ENCODE measurements around the gene CCDC137.

The CCDC137 gene

DNA sequence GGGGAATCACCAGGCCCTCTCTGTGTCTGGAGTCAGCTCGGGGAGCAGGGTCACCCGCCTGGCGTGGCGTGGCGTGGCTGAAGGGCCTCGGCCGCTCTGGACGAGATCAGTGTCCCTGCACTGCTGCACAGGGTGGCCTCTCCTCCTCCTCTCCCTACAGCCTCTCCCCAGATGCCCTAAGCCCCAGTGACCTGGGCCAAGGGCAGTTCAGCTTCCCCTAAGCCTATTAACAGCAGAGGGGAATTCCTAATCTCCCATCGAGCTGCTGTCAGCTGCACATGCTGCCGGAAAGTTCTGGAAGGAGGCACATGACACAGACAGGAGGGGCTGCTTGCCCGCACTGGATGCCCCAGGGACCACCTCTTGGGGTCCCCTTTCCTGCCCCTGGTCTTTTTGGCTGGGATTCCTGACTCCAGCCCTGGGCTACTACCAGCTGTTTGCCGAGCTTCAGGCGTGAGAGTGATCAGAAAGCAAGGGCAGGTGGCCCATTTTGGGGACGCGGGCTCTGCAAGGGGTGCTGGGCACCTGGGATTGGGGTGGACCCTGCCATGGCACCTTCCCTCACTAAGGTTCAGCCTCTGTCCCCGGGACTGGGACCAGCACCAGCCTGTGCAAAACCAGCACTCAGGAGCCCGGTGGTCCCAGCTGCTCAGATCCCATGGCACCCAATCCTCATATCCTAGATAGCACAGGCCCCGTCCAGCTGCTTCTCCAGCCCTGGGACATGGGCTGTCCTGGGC lies 11.0 kb upstream of the CCDC137 start:
- TF ChIP-seq, protein P1, sequence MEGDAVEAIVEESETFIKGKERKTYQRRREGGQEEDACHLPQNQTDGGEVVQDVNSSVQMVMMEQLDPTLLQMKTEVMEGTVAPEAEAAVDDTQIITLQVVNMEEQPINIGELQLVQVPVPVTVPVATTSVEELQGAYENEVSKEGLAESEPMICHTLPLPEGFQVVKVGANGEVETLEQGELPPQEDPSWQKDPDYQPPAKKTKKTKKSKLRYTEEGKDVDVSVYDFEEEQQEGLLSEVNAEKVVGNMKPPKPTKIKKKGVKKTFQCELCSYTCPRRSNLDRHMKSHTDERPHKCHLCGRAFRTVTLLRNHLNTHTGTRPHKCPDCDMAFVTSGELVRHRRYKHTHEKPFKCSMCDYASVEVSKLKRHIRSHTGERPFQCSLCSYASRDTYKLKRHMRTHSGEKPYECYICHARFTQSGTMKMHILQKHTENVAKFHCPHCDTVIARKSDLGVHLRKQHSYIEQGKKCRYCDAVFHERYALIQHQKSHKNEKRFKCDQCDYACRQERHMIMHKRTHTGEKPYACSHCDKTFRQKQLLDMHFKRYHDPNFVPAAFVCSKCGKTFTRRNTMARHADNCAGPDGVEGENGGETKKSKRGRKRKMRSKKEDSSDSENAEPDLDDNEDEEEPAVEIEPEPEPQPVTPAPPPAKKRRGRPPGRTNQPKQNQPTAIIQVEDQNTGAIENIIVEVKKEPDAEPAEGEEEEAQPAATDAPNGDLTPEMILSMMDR (IDR thresholded peaks at IDR 0.05): no peak

DNA sequence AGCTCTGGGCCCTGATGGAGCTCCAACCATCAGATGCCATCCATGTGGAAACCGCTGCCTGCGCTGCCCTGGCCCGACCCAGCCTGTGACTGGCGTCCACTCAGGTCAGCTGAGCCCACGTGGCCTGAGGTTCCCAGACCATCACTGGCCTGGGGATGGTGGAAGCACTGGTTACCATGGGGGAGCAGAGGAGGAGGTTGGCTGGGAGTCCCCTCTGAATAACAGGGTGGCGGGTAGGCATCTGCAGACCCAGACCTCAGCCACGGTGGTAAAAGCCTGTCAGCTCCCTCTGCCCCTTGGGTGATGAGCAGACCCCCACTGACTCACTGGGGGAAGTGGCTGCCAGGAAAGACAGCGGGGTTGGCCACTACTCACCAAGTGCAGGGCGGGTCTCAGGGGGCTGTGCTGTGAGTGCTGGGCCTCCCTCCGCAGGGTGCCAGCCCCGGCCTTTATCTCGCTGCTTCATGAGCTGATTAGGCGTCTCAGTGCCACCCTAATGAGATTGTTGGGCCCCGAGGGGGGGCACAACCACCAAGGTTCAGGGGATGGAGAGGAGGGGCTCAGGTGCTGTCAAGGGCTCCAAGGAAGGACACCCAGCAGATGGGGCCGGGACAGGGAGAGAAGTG lies 10.3 kb upstream of the CCDC137 start, which contains the start of gene PDE6G:
PDE6G (minus strand) TSS at position 425 of the 626 bp plus-strand sequence. CDS start 3,237 bp downstream, outside the sequence.
- TF ChIP-seq, protein P1 (IDR thresholded peaks at IDR 0.05): no peak

DNA sequence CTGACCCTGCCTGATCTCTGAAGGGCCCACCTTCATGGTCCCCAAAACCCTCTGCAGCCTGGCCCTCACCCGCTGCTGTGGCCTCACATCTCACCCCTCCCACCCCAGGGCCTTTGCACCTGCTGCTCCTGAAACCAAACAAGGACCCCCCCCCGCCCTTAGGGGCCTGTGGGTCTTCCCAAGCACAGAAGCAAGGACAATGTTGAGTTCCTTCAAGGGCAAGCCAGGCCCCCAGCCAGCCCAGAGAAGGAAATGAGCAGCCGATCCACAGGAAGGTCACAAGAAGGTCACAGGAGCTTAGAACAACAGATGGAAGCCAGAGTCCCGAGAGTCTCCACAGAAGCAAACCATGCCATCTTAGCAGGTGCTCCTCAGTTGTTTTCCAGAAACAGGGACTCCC lies 9.7 kb upstream of the CCDC137 start:
- TF ChIP-seq, protein P1 (IDR thresholded peaks at IDR 0.05): no peak

DNA sequence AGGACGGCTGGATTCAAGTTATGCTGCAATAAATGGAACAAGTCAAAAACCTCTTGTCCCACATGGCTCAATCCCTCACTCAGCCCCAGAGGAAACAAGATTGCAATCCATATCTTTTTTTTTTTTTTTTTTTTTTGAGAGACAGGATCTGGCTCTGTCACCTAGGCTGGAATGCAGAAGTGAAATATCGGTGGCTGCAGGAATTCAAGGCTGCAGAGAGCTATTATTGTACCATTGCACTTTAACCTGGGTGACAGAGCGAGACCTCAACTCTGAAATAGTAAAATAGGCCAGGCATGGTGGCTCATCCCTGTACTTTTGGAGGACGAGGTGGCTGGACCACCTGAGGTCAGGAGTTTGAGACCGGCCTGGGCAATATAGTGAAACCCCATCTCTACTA lies 7.5 kb upstream of the CCDC137 start:
- TF ChIP-seq, protein P1 (IDR thresholded peaks at IDR 0.05): no peak

DNA sequence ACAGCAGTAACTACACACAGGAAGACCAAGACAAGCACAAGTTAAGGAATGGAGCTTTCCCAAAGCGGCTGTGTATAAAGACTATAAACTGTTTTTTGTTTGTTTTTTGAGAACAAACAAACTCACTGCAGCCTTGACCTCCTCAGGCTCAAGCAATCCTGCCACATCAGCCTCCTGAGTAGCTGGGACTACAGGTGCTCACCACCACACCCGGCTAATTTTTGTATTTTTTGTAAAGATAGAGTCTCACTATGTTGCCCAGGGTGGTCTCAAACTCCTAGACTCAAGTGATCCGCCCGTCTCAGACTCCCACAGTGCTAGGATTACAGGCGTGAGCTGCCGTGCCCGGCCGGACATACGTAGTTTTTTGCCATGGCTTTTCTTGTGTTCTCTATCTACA lies 6.1 kb upstream of the CCDC137 start:
- TF ChIP-seq, protein P1 (IDR thresholded peaks at IDR 0.05): no peak

DNA sequence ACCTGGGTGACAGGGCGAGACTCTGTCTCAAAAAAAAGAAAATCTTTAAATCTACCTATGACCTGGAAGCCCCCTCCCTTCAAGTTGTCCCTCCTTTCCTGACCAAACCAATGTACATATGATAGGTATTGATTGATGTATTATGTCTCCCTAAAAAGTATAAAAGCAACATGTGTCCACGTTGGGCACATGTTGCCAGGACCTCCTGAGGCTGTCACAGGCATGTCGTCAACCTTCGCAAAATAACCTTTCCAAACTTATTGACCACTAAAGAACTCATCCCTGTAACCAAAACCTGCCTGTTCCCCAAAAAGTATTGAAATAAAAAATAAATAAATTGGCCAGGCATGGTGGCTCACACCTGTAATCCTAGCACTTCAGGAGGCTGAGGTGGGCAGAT lies 4.5 kb upstream of the CCDC137 start:
- TF ChIP-seq, protein P1 (IDR thresholded peaks at IDR 0.05): no peak

DNA sequence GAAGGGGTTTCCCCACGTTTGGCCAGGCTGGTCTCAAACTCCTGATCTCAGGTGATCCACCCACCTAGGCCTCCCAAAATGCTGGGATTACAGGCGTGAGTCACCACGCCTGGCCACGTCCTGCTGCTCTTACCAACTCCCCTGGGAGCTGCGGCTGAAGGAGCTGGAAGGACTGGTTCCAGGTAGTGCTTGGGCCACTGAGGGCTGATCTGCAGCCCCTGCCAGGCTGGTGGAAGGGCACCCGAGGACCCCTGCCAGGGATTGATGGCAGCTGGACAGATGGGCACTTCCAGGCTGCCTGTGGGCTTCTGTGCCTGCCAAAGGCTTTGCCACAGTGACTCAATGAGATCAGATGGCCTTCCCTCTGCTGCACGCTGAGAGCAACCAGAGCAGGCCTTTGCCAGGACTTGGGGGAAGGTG lies 2.5 kb upstream of the CCDC137 start:
- TF ChIP-seq, protein P1 (IDR thresholded peaks at IDR 0.05): no peak
